ENCODE results near the gene CEP135. TPM values are rescaled to one million over a fixed set of nuclear protein-coding genes. Genes with fewer than 3 reads are reported as not detected.
"Not testable (repeated sequence)": the region's sequence is repeated elsewhere in the genome, so short reads cannot be mapped to it uniquely, and the experiment has no call there.

CEP135 gene
- total RNA-seq, 2 experiments from 2014 or later: 15.5 to 16.8 TPM

GRCh38 chr4:56062106-56062505 lies 113.4 kb downstream of the CEP135 start:
- ChIA-PET POLR2A (no interaction called here), CTCF (no interaction called here)
- Mint-ChIP-seq H3K4me3 (no peak overlapping the region), H3K9me3 (no peaks in the 10 kb centered on the region), H3K27ac (no peak overlapping the region), H3K27me3 (peaks cover 29% of the 10 kb centered on the region), H3K4me1 (ENCODE audit: low read depth) (no peaks in the 10 kb centered on the region), H3K36me3 (no peaks in the 10 kb centered on the region)
- DNase-seq: no peak
- intact Hi-C loops (cut with micrococcal nuclease): no loop called here

- Mint-ChIP-seq H3K36me3 (no peaks in the 10 kb centered on the region), H3K9me3 (no peaks in the 10 kb centered on the region), H3K4me1 (ENCODE audit: low read depth) (no peaks in the 10 kb centered on the region), H3K4me3 (no peak overlapping the region), H3K27ac (no peak overlapping the region), H3K27me3 (peaks cover 27% of the 10 kb centered on the region)
- POLR2A ChIA-PET: no interaction called here
- CTCF ChIA-PET: no interaction called here
- DNase-seq: no peak
- intact Hi-C loops (cut with micrococcal nuclease): no loop called here
Observed at GRCh38 chr4:56062526-56063145, 113.9 kb downstream of the CEP135 start.

GRCh38 chr4:56066493-56066892 lies 117.7 kb downstream of the CEP135 start:
- peaks cover 11% of the 10 kb centered on the region for H3K27me3 Mint-ChIP-seq
- H3K27ac Mint-ChIP-seq: no peak overlapping the region
- ChIA-PET CTCF (no interaction called here), POLR2A (no interaction called here)
- H3K9me3 Mint-ChIP-seq: no peaks in the 10 kb centered on the region
- H3K4me3 Mint-ChIP-seq: no peak overlapping the region
- H3K36me3 Mint-ChIP-seq: no peaks in the 10 kb centered on the region
- DNase-seq: no peak
- intact Hi-C loops (cut with micrococcal nuclease): no loop called here
- no peaks in the 10 kb centered on the region for H3K4me1 Mint-ChIP-seq (ENCODE audit: low read depth)

DNA sequence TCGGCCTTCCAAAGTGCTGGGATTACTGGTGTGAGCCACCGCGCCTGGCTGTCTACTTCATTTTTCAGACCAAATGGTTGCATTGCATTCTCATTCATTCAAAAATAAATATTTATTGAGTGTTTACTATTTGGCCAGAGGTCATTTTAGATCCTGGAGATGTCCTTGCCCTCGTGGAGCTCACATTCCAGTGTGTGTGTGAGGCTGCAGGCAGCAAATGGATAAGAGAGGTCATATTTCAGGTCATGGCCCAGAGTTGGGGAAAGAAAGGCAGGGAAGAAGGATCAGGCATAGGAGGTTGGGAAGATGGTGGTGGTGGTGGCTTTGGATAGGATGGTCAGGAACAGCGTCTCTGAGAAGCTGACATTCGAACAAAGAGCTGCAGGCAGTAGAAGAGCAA lies 119.1 kb downstream of the CEP135 start:
- Mint-ChIP-seq H3K27ac (no peak overlapping the region), H3K4me1 (ENCODE audit: low read depth) (no peaks in the 10 kb centered on the region), H3K27me3 (peaks cover 11% of the 10 kb centered on the region), H3K4me3 (no peak overlapping the region), H3K36me3 (no peaks in the 10 kb centered on the region), H3K9me3 (no peaks in the 10 kb centered on the region)
- ChIA-PET POLR2A (no interaction called here), CTCF (no interaction called here)
- no peak for DNase-seq
- intact Hi-C loops (cut with micrococcal nuclease): no loop called here

DNA sequence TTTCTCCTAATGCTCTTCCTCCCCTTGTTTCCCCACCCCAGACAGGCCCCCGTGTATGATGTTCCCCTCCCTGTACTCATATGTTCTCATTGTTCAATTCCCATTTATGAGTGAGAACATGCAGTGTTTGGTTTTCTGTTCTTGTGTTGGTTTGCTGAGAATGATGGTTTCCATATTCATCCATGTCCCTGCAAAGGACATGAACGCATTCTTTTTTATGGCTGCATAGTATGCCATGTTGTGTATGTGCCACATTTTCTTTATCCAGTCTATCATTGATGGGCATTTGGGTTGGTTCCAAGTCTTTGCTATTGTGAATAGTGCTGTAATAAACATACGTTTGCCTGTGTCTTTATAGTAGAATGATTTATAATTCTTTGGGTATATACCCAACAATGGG lies 124.0 kb downstream of the CEP135 start:
- H3K27ac Mint-ChIP-seq; POLR2A ChIA-PET; DNase-seq; CTCF ChIA-PET; H3K4me1 Mint-ChIP-seq (ENCODE audit: low read depth); H3K36me3 Mint-ChIP-seq; intact Hi-C loops (cut with micrococcal nuclease); H3K4me3 Mint-ChIP-seq; H3K27me3 Mint-ChIP-seq; H3K9me3 Mint-ChIP-seq: not testable (repeated sequence)

- H3K4me1 Mint-ChIP-seq (ENCODE audit: low read depth): no peaks in the 10 kb centered on the region
- ChIA-PET CTCF (no interaction called here), POLR2A (interaction anchor here (0.5 kb wide), 1 partner anchor 444 kb away, joined by 3 read pairs; no protein-coding TSS in a partner anchor)
- H3K27ac Mint-ChIP-seq: no peak overlapping the region
- no peaks in the 10 kb centered on the region for H3K9me3 Mint-ChIP-seq
- H3K27me3 Mint-ChIP-seq: peaks cover 2% of the 10 kb centered on the region
- H3K36me3 Mint-ChIP-seq: no peaks in the 10 kb centered on the region
- no peak overlapping the region for H3K4me3 Mint-ChIP-seq
- DNase-seq: no peak
- intact Hi-C loops (cut with micrococcal nuclease): no loop called here
Observed at GRCh38 chr4:56077676-56078075, 128.9 kb downstream of the CEP135 start.

DNA sequence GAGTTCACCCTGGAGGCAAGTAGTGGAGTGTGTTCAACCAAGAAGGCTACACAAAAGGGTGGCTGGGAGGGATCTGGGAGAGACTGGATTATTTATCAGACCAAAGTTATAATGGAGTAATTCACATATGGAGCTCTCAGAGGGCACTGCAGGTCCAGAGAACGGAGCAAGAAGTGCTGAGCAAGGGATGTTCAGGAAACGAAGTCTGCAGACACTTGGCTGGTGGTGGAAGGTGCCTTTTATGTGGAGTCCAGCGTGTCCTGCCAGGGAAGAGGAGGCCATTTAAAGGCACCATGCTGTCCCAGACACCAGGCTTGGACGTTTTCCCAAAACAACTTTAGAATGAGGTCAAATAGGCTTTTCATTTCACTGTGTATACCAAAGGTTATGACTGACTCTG lies 130.1 kb downstream of the CEP135 start:
- peaks cover 2% of the 10 kb centered on the region for H3K27me3 Mint-ChIP-seq
- H3K36me3 Mint-ChIP-seq: no peaks in the 10 kb centered on the region
- POLR2A ChIA-PET: no interaction called here
- no peak overlapping the region for H3K4me3 Mint-ChIP-seq
- intact Hi-C loops (cut with micrococcal nuclease): no loop called here
- no peak for DNase-seq
- H3K4me1 Mint-ChIP-seq (ENCODE audit: low read depth): no peaks in the 10 kb centered on the region
- H3K27ac Mint-ChIP-seq: no peak overlapping the region
- CTCF ChIA-PET: no interaction called here
- H3K9me3 Mint-ChIP-seq: no peaks in the 10 kb centered on the region

- Mint-ChIP-seq H3K27ac (no peak overlapping the region), H3K4me3 (no peak overlapping the region), H3K27me3 (peaks cover 2% of the 10 kb centered on the region), H3K36me3 (no peaks in the 10 kb centered on the region), H3K9me3 (no peaks in the 10 kb centered on the region), H3K4me1 (ENCODE audit: low read depth) (no peaks in the 10 kb centered on the region)
- intact Hi-C loops (cut with micrococcal nuclease): no loop called here
- ChIA-PET POLR2A (no interaction called here), CTCF (no interaction called here)
- DNase-seq: no peak
Observed at GRCh38 chr4:56080384-56080783, 131.6 kb downstream of the CEP135 start.

DNA sequence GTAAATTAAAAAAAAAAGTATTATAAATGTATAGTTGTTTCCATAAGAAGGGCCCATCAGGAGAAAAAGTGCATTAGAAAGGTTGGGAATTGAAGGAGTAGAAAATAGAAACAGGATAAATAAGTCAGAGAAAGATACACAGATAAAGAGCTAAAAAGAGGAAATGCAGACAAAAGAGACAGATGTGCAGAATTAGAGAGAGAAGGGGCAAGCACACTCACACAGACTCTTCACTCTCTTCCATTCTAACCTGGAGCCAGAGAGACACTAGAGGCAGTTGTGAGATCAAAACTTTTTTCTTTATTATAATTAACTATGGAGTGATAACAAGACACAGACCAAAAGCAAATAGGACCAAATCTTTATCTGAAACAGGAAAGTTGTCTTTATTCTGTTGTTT lies 134.1 kb downstream of the CEP135 start:
- H3K4me3 Mint-ChIP-seq: no peak overlapping the region
- H3K9me3 Mint-ChIP-seq: no peaks in the 10 kb centered on the region
- ChIA-PET POLR2A (no interaction called here), CTCF (interaction anchor here (0.7 to 1.0 kb wide), 2 partner anchors 13 to 123 kb away, joined by 3 read pairs; no protein-coding TSS in a partner anchor)
- H3K27me3 Mint-ChIP-seq: no peaks in the 10 kb centered on the region
- no peaks in the 10 kb centered on the region for H3K4me1 Mint-ChIP-seq (ENCODE audit: low read depth)
- intact Hi-C loops (cut with micrococcal nuclease): no loop called here
- no peaks in the 10 kb centered on the region for H3K36me3 Mint-ChIP-seq
- no peak for DNase-seq
- H3K27ac Mint-ChIP-seq: no peak overlapping the region

Other genes with a start within 250 kb of the CEP135 start
- gene EXOC1L, start 129.2 kb upstream of the CEP135 start, total RNA-seq: not detected
- gene EXOC1, start 95.3 kb upstream of the CEP135 start, total RNA-seq: 10 to 100 TPM; 21.9 to 22.4 TPM

All from activated CD4-positive, alpha-beta memory T cell treated with anti-CD3 and anti-CD28 coated beads for 36 hours (primary cell).